Measurements from ENCODE around the gene HOXC12.

HOXC12 gene

DNA sequence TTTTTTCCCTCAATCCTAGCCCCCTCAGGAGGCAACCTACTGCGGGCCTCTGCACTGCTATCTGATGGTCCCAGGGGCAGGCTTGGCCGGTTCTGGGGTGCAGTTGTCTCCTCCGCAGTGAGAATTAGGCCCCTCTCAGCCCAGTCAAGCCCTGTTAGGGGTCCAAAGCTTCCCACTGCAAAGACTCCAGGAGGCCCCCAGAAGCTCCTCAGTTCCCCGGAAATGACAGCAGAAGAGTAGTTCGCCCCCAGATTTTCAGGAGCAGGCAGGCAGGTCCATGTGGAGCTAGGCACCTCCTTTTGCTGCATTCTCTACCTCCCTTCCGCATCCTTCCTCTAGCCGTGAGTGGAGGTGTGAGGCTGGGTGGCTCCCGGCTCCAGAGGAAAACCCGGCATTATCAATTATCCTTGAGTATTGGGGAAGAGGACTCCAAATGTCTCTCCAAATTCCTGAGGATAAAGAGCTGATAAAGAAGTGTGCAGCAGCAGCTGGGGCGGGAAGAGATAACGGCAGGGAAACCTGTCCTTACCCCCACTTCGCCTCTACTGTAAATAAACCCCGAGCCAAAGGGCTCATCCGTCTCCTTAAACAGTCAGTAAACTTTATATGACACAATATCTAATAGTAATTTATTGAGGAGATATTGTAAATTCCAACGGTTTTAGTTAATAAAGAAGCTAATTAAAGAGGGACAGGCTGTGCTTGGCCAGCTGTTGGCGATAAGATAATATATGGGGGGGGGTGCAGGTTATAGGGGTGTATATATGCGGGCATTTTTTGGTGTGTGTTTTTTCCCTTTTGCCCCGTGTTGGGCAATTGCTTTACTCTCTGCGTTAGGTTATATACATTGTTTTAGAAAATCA is 641 bp upstream of the HOXC12 start:
- TF ChIP-seq Cebpa-rat (IDR thresholded peaks at IDR 0.05) = no peak
- Histone ChIP-seq H3K27ac (no peak overlapping the region), H3K4me1 (peaks cover 0 to 9% (median 7%) of the 10 kb centered on the region in 10 experiments; a peak in 8 of 20 replicates), H3K4me2 (no peak overlapping the region), H3K9me3 (replicated peaks in 1 of 11) (peaks cover 9 to 68% (median 19%) of the 10 kb centered on the region in 11 experiments; a peak in 19 of 22 replicates), H4K20me1 (peaks cover 0 to 95% (median 84%) of the 10 kb centered on the region in 11 experiments; a peak in 17 of 22 replicates), H3K36me3 (no peaks in the 10 kb centered on the region), H3K27me3 (peaks cover 100% of the 10 kb centered on the region in 11 experiments), H3K4me3 (no peak overlapping the region), H3K9ac (no peak overlapping the region)

DNA sequence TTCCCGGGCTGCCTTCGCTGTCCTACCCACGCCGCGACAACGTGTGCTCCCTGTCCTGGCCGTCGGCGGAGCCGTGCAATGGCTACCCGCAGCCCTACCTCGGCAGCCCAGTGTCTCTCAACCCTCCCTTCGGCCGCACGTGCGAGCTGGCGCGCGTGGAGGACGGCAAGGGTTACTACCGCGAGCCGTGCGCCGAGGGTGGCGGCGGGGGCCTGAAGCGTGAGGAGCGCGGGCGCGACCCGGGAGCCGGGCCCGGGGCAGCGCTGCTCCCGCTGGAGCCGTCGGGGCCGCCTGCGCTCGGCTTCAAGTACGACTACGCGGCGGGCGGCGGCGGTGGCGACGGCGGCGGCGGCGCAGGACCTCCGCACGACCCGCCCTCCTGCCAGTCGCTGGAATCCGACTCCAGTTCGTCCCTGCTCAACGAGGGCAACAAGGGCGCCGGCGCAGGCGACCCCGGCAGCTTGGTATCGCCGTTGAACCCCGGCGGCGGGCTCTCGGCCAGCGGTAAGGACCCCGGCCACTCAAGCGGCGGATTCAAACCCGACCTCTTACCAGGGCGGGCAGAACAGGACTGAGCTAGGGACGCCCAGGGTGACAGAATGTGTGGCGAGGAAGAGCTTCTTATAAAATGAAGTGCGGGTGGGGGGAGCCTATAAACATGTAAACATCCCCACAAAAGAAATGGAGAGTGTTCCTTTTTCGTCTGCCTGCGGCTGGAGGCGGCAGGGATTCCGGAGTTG is 503 bp downstream of the HOXC12 start:
- peak overlapping the region in 1 of 10 experiments; percentile 11; a peak in 1 of 20 replicates for H3K4me3 ChIP-seq
- H3K27me3 ChIP-seq = peaks cover 100% of the 10 kb centered on the region in 11 experiments
- H3K27ac ChIP-seq = no peak overlapping the region
- no peak overlapping the region for H3K9ac ChIP-seq
- peaks cover 0 to 95% (median 81%) of the 10 kb centered on the region in 11 experiments; a peak in 17 of 22 replicates for H4K20me1 ChIP-seq
- H3K4me2 ChIP-seq = no peak overlapping the region
- H3K36me3 ChIP-seq = no peaks in the 10 kb centered on the region
- no peak for TF ChIP-seq Cebpa-rat (IDR thresholded peaks at IDR 0.05)
- peaks cover 9 to 68% (median 23%) of the 10 kb centered on the region in 11 experiments; a peak in 19 of 22 replicates for H3K9me3 ChIP-seq (replicated peaks in 1 of 11)
- H3K4me1 ChIP-seq = peaks cover 0 to 9% (median 7%) of the 10 kb centered on the region in 10 experiments; a peak in 8 of 20 replicates

- Histone ChIP-seq H3K4me3 (no peak overlapping the region), H3K9me3 (replicated peaks in 1 of 11) (peaks cover 9 to 68% (median 27%) of the 10 kb centered on the region in 11 experiments; a peak in 19 of 22 replicates), H3K27me3 (peaks cover 100% of the 10 kb centered on the region in 11 experiments), H3K4me2 (no peak overlapping the region), H4K20me1 (peaks cover 0 to 94% (median 75%) of the 10 kb centered on the region in 11 experiments; a peak in 17 of 22 replicates), H3K36me3 (no peaks in the 10 kb centered on the region), H3K27ac (no peak overlapping the region), H3K4me1 (peaks cover 0 to 9% (median 7%) of the 10 kb centered on the region in 10 experiments; a peak in 8 of 20 replicates), H3K9ac (no peak overlapping the region)
- TF ChIP-seq Cebpa-rat (IDR thresholded peaks at IDR 0.05) = no peak
Measured at GRCh38 chr12:53955776-53956250, 1.1 kb downstream of the HOXC12 start.

DNA sequence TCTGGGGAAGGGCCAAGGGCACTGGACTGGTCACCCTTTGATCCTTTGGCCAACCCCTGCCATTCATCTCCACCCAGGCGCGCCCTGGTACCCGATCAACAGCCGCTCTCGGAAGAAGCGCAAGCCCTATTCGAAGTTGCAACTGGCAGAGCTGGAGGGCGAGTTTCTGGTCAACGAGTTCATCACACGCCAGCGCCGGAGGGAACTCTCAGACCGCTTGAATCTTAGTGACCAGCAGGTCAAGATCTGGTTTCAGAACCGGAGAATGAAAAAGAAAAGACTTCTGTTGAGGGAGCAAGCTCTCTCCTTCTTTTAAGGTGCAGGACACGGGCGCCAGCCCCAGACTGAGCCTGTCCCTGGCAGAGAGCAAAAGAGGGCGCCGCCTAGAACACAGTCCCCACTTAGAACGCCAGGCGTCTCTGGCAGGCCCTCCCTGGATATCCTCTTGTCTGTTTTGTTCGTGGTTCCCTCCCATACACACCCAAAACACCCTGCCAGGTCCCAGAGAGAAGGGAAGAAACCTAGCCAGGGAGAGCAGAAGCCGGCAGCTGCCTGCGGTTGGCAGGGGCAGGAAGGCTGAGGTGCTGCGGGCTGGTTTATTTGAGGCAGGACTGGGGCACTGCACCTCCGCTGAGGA is 1.7 kb downstream of the HOXC12 start:
- Histone ChIP-seq H3K36me3 (no peaks in the 10 kb centered on the region), H3K27me3 (peaks cover 100% of the 10 kb centered on the region in 11 experiments), H3K4me2 (peak overlapping the region in 5 of 11 experiments; percentile 2 to 20 (median 10); a peak in 4 of 22 replicates), H4K20me1 (peaks cover 0 to 94% (median 75%) of the 10 kb centered on the region in 11 experiments; a peak in 17 of 22 replicates), H3K4me1 (peaks cover 0 to 9% (median 7%) of the 10 kb centered on the region in 10 experiments; a peak in 8 of 20 replicates), H3K4me3 (no peak overlapping the region), H3K27ac (no peak overlapping the region), H3K9ac (no peak overlapping the region), H3K9me3 (replicated peaks in 1 of 11) (peaks cover 9 to 71% (median 32%) of the 10 kb centered on the region in 11 experiments; a peak in 19 of 22 replicates)
- no peak for TF ChIP-seq Cebpa-rat (IDR thresholded peaks at IDR 0.05)

DNA sequence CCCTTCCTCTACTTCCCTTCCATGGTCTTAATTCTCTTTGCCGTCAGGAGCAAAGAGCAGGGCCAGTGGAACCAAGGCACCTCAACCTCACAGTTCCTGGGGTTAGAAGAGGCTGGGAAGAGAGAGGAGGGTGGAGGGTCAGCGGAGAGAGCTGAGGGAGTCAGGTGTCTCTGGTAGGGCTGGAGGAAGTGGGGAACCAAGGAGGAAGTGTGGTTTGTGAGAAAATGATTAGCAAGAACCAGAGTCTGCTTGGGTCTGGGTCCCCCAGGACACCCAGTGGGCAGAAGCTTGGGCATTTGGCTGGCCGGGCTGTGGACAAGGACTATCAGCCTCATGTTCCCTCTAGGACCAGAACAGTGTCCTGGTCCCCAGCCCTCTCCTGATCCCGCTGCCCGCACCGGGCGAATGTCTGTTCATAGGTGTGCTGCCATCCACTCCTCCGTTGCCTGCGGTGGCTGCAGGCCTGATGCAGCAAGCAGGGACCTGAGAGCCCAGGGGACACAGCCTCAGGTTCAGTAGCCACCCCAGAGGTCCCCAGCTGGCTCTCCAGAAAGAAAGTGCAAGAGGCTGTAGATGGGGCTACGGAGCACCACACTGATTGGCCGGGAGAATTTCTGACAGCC is 2.3 kb downstream of the HOXC12 start:
- Histone ChIP-seq H3K27ac (no peak overlapping the region), H3K27me3 (peaks cover 100% of the 10 kb centered on the region in 11 experiments), H3K9me3 (replicated peaks in 1 of 11) (peaks cover 9 to 72% (median 34%) of the 10 kb centered on the region in 11 experiments; a peak in 19 of 22 replicates), H3K36me3 (no peaks in the 10 kb centered on the region), H3K9ac (no peak overlapping the region), H3K4me3 (no peak overlapping the region), H3K4me2 (peak overlapping the region in 5 of 11 experiments; percentile 2 to 20 (median 10); a peak in 4 of 22 replicates), H3K4me1 (peaks cover 0 to 9% (median 7%) of the 10 kb centered on the region in 10 experiments; a peak in 8 of 20 replicates), H4K20me1 (peaks cover 0 to 94% (median 74%) of the 10 kb centered on the region in 11 experiments; a peak in 17 of 22 replicates)
- no peak for TF ChIP-seq Cebpa-rat (IDR thresholded peaks at IDR 0.05)

- H3K27ac ChIP-seq = no peak overlapping the region
- H3K9ac ChIP-seq = no peak overlapping the region
- TF ChIP-seq Cebpa-rat (IDR thresholded peaks at IDR 0.05) = no peak
- H3K4me3 ChIP-seq = no peak overlapping the region
- H4K20me1 ChIP-seq = peaks cover 0 to 89% (median 63%) of the 10 kb centered on the region in 11 experiments; a peak in 16 of 22 replicates
- no peaks in the 10 kb centered on the region for H3K36me3 ChIP-seq
- peaks cover 9 to 68% (median 37%) of the 10 kb centered on the region in 11 experiments; a peak in 19 of 22 replicates for H3K9me3 ChIP-seq (replicated peaks in 1 of 11)
- peaks cover 100% of the 10 kb centered on the region in 11 experiments for H3K27me3 ChIP-seq
- H3K4me1 ChIP-seq = peaks cover 0 to 9% (median 7%) of the 10 kb centered on the region in 10 experiments; a peak in 8 of 20 replicates
- no peak overlapping the region for H3K4me2 ChIP-seq
Measured at GRCh38 chr12:53958128-53958527, 3.4 kb downstream of the HOXC12 start.

GRCh38 chr12:53959314-53959713 is 4.6 kb downstream of the HOXC12 start:
- Histone ChIP-seq H3K9ac (no peak overlapping the region), H3K27ac (no peak overlapping the region), H3K4me3 (no peak overlapping the region), H3K4me2 (no peak overlapping the region), H3K4me1 (peaks cover 0 to 9% (median 7%) of the 10 kb centered on the region in 10 experiments; a peak in 9 of 20 replicates), H3K27me3 (peaks cover 100% of the 10 kb centered on the region in 11 experiments), H3K9me3 (replicated peaks in 1 of 11) (peaks cover 13 to 69% (median 45%) of the 10 kb centered on the region in 11 experiments; a peak in 20 of 22 replicates), H3K36me3 (no peaks in the 10 kb centered on the region), H4K20me1 (peaks cover 0 to 90% (median 63%) of the 10 kb centered on the region in 11 experiments; a peak in 16 of 22 replicates)
- TF ChIP-seq Cebpa-rat (IDR thresholded peaks at IDR 0.05) = no peak

Measured in BLaER1 treated with 17β-estradiol and CSF1 and Interleukin-3, amounts not matched to agents 10 nM and 100 nM (cell line).